IMR-90 (cell line): Measurements from ENCODE around the gene CYCS. TPM values are rescaled to one million over a fixed set of nuclear protein-coding genes. Genes with fewer than 3 reads are reported as not detected.

Source experiments
- ATAC-seq: fragments of 200-7000 bp; cut with Tn5 transposase; 2 replicates; pipeline ENCODE4 v1.9.1; 2020; ENCODE audit warnings: low read depth, mild to moderate bottlenecking, moderate library complexity
- BruUV-seq: library from RNA; stranded (reverse); fragments of 400-500 nt; replicated peaks from 2 replicates; lab custom pipeline; 2021; lab: Mats Ljungman, UMichigan
- CTCF ChIA-PET: fragments of 300-600 bp; formaldehyde crosslinking; extraction: SDS; loops from one replicate; lab custom pipeline; 2021; ENCODE audit warnings: antibody characterized with exemption; lab: Yijun Ruan, JAX
- POLR2A ChIA-PET: fragments of 300-600 bp; sonication (Branson Sonifier 250); formaldehyde crosslinking; loops from one replicate; lab custom pipeline; 2022; ENCODE audit warnings: antibody characterized with exemption; ENCODE audit not compliant: unreplicated experiment; lab: Charles Lee
- DNase-seq: peaks from one replicate; pipeline ENCODE4 v3.0.0; 2013
- H2AFZ ChIP-seq: replicated peaks from 2 replicates; pipeline ENCODE3; 2013; ENCODE audit warnings: low read length, mild to moderate bottlenecking; ENCODE audit not compliant: poor library complexity
- H2AK5ac ChIP-seq: 2 replicates; pipeline ENCODE4 v1.6.1; 2013; ENCODE audit warnings: low read depth, low read length, inconsistent platforms
- H2AK9ac ChIP-seq: replicated peaks from 2 replicates; pipeline ENCODE3; 2013; ENCODE audit warnings: mild to moderate bottlenecking, low read depth, low read length, moderate library complexity; ENCODE audit not compliant: poor library complexity
- H2BK120ac ChIP-seq: 2 replicates; pipeline ENCODE4 v1.6.1; 2013; ENCODE audit warnings: low read depth, low read length, inconsistent platforms
- H2BK15ac ChIP-seq: 3 replicates; pipeline ENCODE4 v1.6.1; 2013; ENCODE audit warnings: low read depth, low read length, inconsistent platforms
- H2BK20ac ChIP-seq: 2 replicates; pipeline ENCODE4 v1.6.1; 2013; ENCODE audit warnings: low read depth, mild to moderate bottlenecking, inconsistent platforms, low read length, moderate library complexity
- H2BK5ac ChIP-seq: 2 replicates; pipeline ENCODE4 v1.6.1; 2013; ENCODE audit warnings: mild to moderate bottlenecking, low read depth, low read length, inconsistent platforms; ENCODE audit not compliant: poor library complexity, severe bottlenecking
- H3K14ac ChIP-seq: replicated peaks from 2 replicates; pipeline ENCODE4 v1.6.1; 2013; ENCODE audit warnings: low read depth, low read length, inconsistent platforms
- H3K18ac ChIP-seq: 2 replicates; pipeline ENCODE4 v1.6.1; 2013; ENCODE audit warnings: low read depth, low read length, control low read depth
- H3K23ac ChIP-seq: 2 replicates; pipeline ENCODE4 v1.6.1; 2013; ENCODE audit warnings: low read depth, low read length, inconsistent platforms
- H3K27ac ChIP-seq: 2 replicates; pipeline ENCODE4 v1.5.1; 2013; ENCODE audit warnings: mild to moderate bottlenecking, control low read depth, low read length; ENCODE audit not compliant: insufficient read depth
- H3K27me3 ChIP-seq: 2 replicates; pipeline ENCODE4 v1.6.1; 2013; ENCODE audit warnings: low read length; ENCODE audit not compliant: control insufficient read depth, insufficient read depth
- H3K36me3 ChIP-seq: 2 replicates; pipeline ENCODE4 v1.6.1; 2013; ENCODE audit warnings: low read length, mixed read lengths; ENCODE audit not compliant: control insufficient read depth, insufficient read depth
- H3K4ac ChIP-seq: 2 replicates; pipeline ENCODE4 v1.6.1; 2013; ENCODE audit warnings: low read depth, low read length, inconsistent platforms
- H3K4me1 ChIP-seq: 2 replicates; pipeline ENCODE4 v1.6.1; 2013; ENCODE audit warnings: low read length, mixed read lengths; ENCODE audit not compliant: control insufficient read depth, insufficient read depth
- H3K4me2 ChIP-seq: 2 replicates; pipeline ENCODE4 v1.6.1; 2013; ENCODE audit warnings: low read depth, mild to moderate bottlenecking, control low read depth, low read length, moderate library complexity
- H3K4me3 ChIP-seq: 2 replicates; pipeline ENCODE4 v1.5.1; 2013; ENCODE audit warnings: low read depth, mild to moderate bottlenecking, control low read depth, low read length, moderate library complexity; ENCODE audit not compliant: insufficient read depth
- H3K56ac ChIP-seq: 2 replicates; pipeline ENCODE4 v1.6.1; 2013; ENCODE audit warnings: low read length, inconsistent platforms; ENCODE audit not compliant: insufficient read depth; ENCODE audit errors: extremely low read depth
- H3K79me1 ChIP-seq, 2 experiments: 2 replicates each; pipeline ENCODE4 v1.6.1; 2013; ENCODE audit warnings: low read length in 2 of 2, inconsistent platforms in 1 of 2, low read depth in 1 of 2
- H3K9ac ChIP-seq: 2 replicates; pipeline ENCODE4 v1.6.1; 2013; ENCODE audit warnings: low read depth, low read length, control low read depth
- H3K9me1 ChIP-seq: 2 replicates; pipeline ENCODE4 v1.6.1; 2013; ENCODE audit warnings: low read length, inconsistent platforms; ENCODE audit not compliant: insufficient read depth
- H3K9me3 ChIP-seq: 2 replicates; pipeline ENCODE4 v1.6.1; 2013; ENCODE audit warnings: low read length; ENCODE audit not compliant: control insufficient read depth, insufficient read depth
- H4K20me1 ChIP-seq: 2 replicates; pipeline ENCODE4 v1.6.1; 2013; ENCODE audit warnings: low read length, inconsistent platforms; ENCODE audit not compliant: insufficient read depth
- H4K5ac ChIP-seq: 2 replicates; pipeline ENCODE4 v1.6.1; 2013; ENCODE audit warnings: mild to moderate bottlenecking, low read depth, low read length, control low read depth
- H4K8ac ChIP-seq, 2 experiments: 2 replicates each; pipeline ENCODE4 v1.6.1; 2013; ENCODE audit warnings: low read depth in 2 of 2, low read length in 2 of 2, control low read depth in 1 of 2, inconsistent platforms in 1 of 2
- H4K91ac ChIP-seq: 2 replicates; pipeline ENCODE4 v1.6.1; 2013; ENCODE audit warnings: low read depth, low read length, inconsistent platforms; ENCODE audit not compliant: insufficient read depth
- BHLHE40 ChIP-seq: fragments of 150-350 bp; IDR thresholded peaks from 2 replicates; pipeline ENCODE4 v1.6.1; 2016; ENCODE audit warnings: mild to moderate bottlenecking, low read depth, low read length
- CEBPB ChIP-seq: IDR thresholded peaks from 2 replicates; pipeline ENCODE4 v1.6.1; 2012; ENCODE audit warnings: low read depth, low read length, improper control_type of control experiment
- CHD1 ChIP-seq: IDR thresholded peaks from 2 replicates; pipeline ENCODE4 v1.6.1; 2012; ENCODE audit warnings: low read depth, low read length, improper control_type of control experiment
- CTCF ChIP-seq: conservative IDR thresholded peaks from 2 replicates; pipeline ENCODE4 v1.5.1; 2012; ENCODE audit warnings: mild to moderate bottlenecking, low read depth, low read length, improper control_type of control experiment
- ELK1 ChIP-seq: fragments of 150-350 bp; IDR thresholded peaks from 2 replicates; pipeline ENCODE4 v1.6.1; 2016; ENCODE audit warnings: low read depth, mild to moderate bottlenecking, low read length, moderate library complexity, borderline replicate concordance
- FOS ChIP-seq: fragments of 150-350 bp; IDR thresholded peaks from 2 replicates; pipeline ENCODE4 v1.6.1; 2016; ENCODE audit warnings: low read depth, low read length
- MAFK ChIP-seq: IDR thresholded peaks from 2 replicates; pipeline ENCODE4 v1.6.1; 2012; ENCODE audit warnings: low read depth, low read length, improper control_type of control experiment
- MXI1 ChIP-seq: IDR thresholded peaks from 2 replicates; pipeline ENCODE4 v1.6.1; 2012; ENCODE audit warnings: low read depth, mild to moderate bottlenecking, low read length, moderate library complexity, borderline replicate concordance
- POLR2A ChIP-seq: IDR thresholded peaks from 2 replicates; pipeline ENCODE4 v1.6.1; 2012; ENCODE audit warnings: mild to moderate bottlenecking, low read depth, low read length
- RAD21 ChIP-seq: IDR thresholded peaks from 2 replicates; pipeline ENCODE4 v1.6.1; 2012; ENCODE audit warnings: low read length, improper control_type of control experiment
- RCOR1 ChIP-seq: IDR thresholded peaks from 2 replicates; pipeline ENCODE4 v1.6.1; 2012; ENCODE audit warnings: mild to moderate bottlenecking, low read length, improper control_type of control experiment; ENCODE audit not compliant: insufficient replicate concordance
- RFX5 ChIP-seq: IDR thresholded peaks from 2 replicates; pipeline ENCODE4 v1.8.0; 2012; ENCODE audit warnings: low read depth, mild to moderate bottlenecking, low read length, moderate library complexity
- SMC3 ChIP-seq: fragments of 150-350 bp; IDR thresholded peaks from 2 replicates; pipeline ENCODE4 v1.6.1; 2016; ENCODE audit warnings: low read depth, mild to moderate bottlenecking, antibody characterized with exemption, low read length, moderate library complexity
- WGBS, 2 experiments: methylation state at CpG; one replicate each; pipeline versions ENCODE4 v1.1.5 to v1.1.7; 2013; ENCODE audit warnings: missing lambda C conversion rate in 2 of 2; ENCODE audit not compliant: insufficient read length in 1 of 2; ENCODE audit errors: extremely low coverage in 2 of 2; 5-methylcytosine and 5-hydroxymethylcytosine counted together
- dilution Hi-C: fragments of 300-500 bp; cut with HindIII; formaldehyde crosslinking; loops from one replicate; pipeline ENCODE4 v1.14.3; 2018; ENCODE audit warnings: low sequenced_read_pairs; ENCODE audit not compliant: unreplicated experiment
- in situ Hi-C: fragments of 300-500 bp; cut with MboI; formaldehyde crosslinking; loops from 3 replicates; pipeline ENCODE4 v1.14.3; 2019; ENCODE audit warnings: low sequenced_read_pairs, inconsistent platforms, mixed read lengths
- intact Hi-C: fragments of 100-400 bp; cut with micrococcal nuclease; formaldehyde crosslinking; loops from 2 replicates; pipeline ENCODE4 v1.10.0; 2022
- polyA plus RNA-seq, 3 experiments: library from polyadenylated mRNA; depleted of rRNA; stranded (reverse); fragments of >200 nt; gene quantifications; 2 replicates each; pipeline ENCODE4 v1.2.3, GENCODE V29; 2012; ENCODE audit warnings: low replicate concordance in 1 of 3
- total RNA-seq: library from RNA; depleted of rRNA; stranded (reverse); fragments of >200 nt; gene quantifications from 2 replicates; pipeline ENCODE4 v1.2.3, GENCODE V29; 2012
- TF ChIP-seq, protein P1 (sequence below): fragments of 150-350 bp; IDR thresholded peaks from 2 replicates; pipeline ENCODE4 v1.6.1; 2017; ENCODE audit warnings: mild to moderate bottlenecking, antibody characterized with exemption, low read length, low read depth

Gene CYCS
- total and polyA plus RNA-seq, 2 of the 4 experiments (the other 2 are of a cell fraction), result 22.9 to 59.0 TPM

- no peak for TF ChIP-seq MAFK
These were observed 31.7 kb downstream of the CYCS start (continued) for GRCh38 chr7:25093268-25093826.

DNA sequence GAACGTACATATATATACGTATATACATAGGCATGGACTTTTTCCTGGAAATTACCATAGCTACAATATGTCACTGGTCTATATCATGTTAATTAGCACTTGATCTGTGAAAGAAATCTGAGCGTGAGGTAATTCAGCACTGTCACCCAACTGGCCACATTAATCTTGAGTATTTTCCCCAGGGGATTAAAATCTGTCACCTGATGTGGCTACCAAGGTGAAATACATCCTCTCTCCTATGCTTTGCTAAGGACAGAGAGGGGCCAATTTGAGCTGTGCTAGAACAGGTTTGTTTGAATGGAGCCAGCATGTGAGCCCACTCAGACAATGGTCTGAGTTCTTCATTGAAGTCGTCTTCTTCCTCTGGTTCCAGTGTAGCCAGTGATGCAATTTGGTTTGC lies 33.3 kb downstream of the CYCS start:
- Histone ChIP-seq H3K4me1 (no peaks in the 10 kb centered on the region), H3K27me3 (no peaks in the 10 kb centered on the region), H4K5ac (no peak overlapping the region), H3K27ac (no peak overlapping the region), H3K18ac (no peak overlapping the region), H2BK20ac (no peak overlapping the region), H2BK120ac (no peak overlapping the region), H3K9ac (no peak overlapping the region), H2AFZ (peak overlapping the region; percentile 53), H2AK9ac (no peak overlapping the region), H4K8ac (no peak overlapping the region), H3K9me1 (no peaks in the 10 kb centered on the region), H2AK5ac (no peak overlapping the region), H2BK15ac (no peak overlapping the region), H4K20me1 (no peaks in the 10 kb centered on the region), H3K4ac (no peak overlapping the region), H3K4me2 (no peak overlapping the region), H3K56ac (no peak overlapping the region), H3K79me1 (no peaks in the 10 kb centered on the region), H4K91ac (no peak overlapping the region), H3K4me3 (no peak overlapping the region), H3K23ac (no peak overlapping the region), H3K14ac (no peak overlapping the region), H3K9me3 (no peaks in the 10 kb centered on the region), H3K36me3 (no peaks in the 10 kb centered on the region), H2BK5ac (no peak overlapping the region)
- no peak for ATAC-seq
- no peak for DNase-seq
- WGBS, 2 experiments, result no CpG with 5 or more reads among the region's 4 CpGs
- ChIA-PET CTCF (interaction anchor here (0.6 to 4.6 kb wide), 4 partner anchors 112 to 280 kb away, joined by 3 to 54 read pairs (median 6); no protein-coding TSS in a partner anchor), POLR2A (no interaction called here)
- intact Hi-C loops (loop anchor here (10.0 kb wide), 1 partner anchor 1227 kb away; no protein-coding TSS in a partner anchor), dilution Hi-C loops (loop anchor here (25.0 kb wide), 1 partner anchor 279 kb away; no protein-coding TSS in a partner anchor), in situ Hi-C loops (loop anchor here (5.0 kb wide), 1 partner anchor 274 kb away; no protein-coding TSS in a partner anchor)
- BruUV-seq, result no TSS peak
- no peak for TF ChIP-seq BHLHE40
- TF ChIP-seq CHD1, result no peak
- TF ChIP-seq CEBPB, result no peak
- no peak for TF ChIP-seq ELK1
- no peak for TF ChIP-seq FOS
- no peak for TF ChIP-seq RCOR1
- TF ChIP-seq SMC3, result no peak
- no peak for TF ChIP-seq CTCF
- TF ChIP-seq MAFK, result no peak
- TF ChIP-seq, protein P1, sequence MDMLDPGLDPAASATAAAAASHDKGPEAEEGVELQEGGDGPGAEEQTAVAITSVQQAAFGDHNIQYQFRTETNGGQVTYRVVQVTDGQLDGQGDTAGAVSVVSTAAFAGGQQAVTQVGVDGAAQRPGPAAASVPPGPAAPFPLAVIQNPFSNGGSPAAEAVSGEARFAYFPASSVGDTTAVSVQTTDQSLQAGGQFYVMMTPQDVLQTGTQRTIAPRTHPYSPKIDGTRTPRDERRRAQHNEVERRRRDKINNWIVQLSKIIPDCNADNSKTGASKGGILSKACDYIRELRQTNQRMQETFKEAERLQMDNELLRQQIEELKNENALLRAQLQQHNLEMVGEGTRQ, result no peak
- no peak for TF ChIP-seq RAD21
- TF ChIP-seq MXI1, result no peak
- no peak for TF ChIP-seq RFX5
- no peak for TF ChIP-seq POLR2A
